DLD1 (cell line): ENCODE data around the gene JAK2.
"Not testable (repeated sequence)": the region's sequence is repeated elsewhere in the genome, so short reads cannot be mapped to it uniquely, and the experiment has no call there.

ENCODE experiments used
- in situ Hi-C: cut with HindIII; loops from 2 replicates; pipeline ENCODE4 v1.10.0; 2017; ENCODE audit warnings: low sequenced_read_pairs

JAK2 gene

GRCh38 chr9:4984621-4985385 is at the start of gene JAK2:
Gene JAK2, plus strand, starts transcription at chr9:4985272. Its CDS starts 36,716 bp downstream, at chr9:5021988.
- in situ Hi-C loops: no loop called here

GRCh38 chr9:4936277-4936676 is 48.8 kb upstream of the JAK2 start:
- in situ Hi-C loops: no loop called here

GRCh38 chr9:4936823-4937222 is 48.2 kb upstream of the JAK2 start:
- in situ Hi-C loops: no loop called here

- in situ Hi-C loops: no loop called here
Measured at GRCh38 chr9:4937446-4937845, 47.6 kb upstream of the JAK2 start.

GRCh38 chr9:4938496-4938895 is 46.6 kb upstream of the JAK2 start:
- in situ Hi-C loops: no loop called here

- in situ Hi-C loops: no loop called here
Measured at GRCh38 chr9:4939118-4939561, 45.9 kb upstream of the JAK2 start.

- in situ Hi-C loops: not testable (repeated sequence)
Measured at GRCh38 chr9:4942042-4942691, 42.9 kb upstream of the JAK2 start.

- in situ Hi-C loops: no loop called here
Measured at GRCh38 chr9:4943346-4943745, 41.7 kb upstream of the JAK2 start.

GRCh38 chr9:4944431-4945211 is 40.5 kb upstream of the JAK2 start:
- in situ Hi-C loops: not testable (repeated sequence)

- in situ Hi-C loops: no loop called here
Measured at GRCh38 chr9:4946937-4947336, 38.1 kb upstream of the JAK2 start.

GRCh38 chr9:4955836-4956235 is 29.2 kb upstream of the JAK2 start:
- in situ Hi-C loops: no loop called here

GRCh38 chr9:4959031-4959430 is 26.0 kb upstream of the JAK2 start:
- in situ Hi-C loops: no loop called here

- in situ Hi-C loops: no loop called here
Measured at GRCh38 chr9:4962085-4962484, 23.0 kb upstream of the JAK2 start.

GRCh38 chr9:4964540-4964939 is 20.5 kb upstream of the JAK2 start:
- in situ Hi-C loops: no loop called here

GRCh38 chr9:4965174-4965821 is 19.8 kb upstream of the JAK2 start:
- in situ Hi-C loops: no loop called here

- in situ Hi-C loops: no loop called here
Measured at GRCh38 chr9:4967523-4967922, 17.5 kb upstream of the JAK2 start.

- in situ Hi-C loops: no loop called here
Measured at GRCh38 chr9:4969130-4969529, 15.9 kb upstream of the JAK2 start.

GRCh38 chr9:4970970-4971641 is 14.0 kb upstream of the JAK2 start:
- in situ Hi-C loops: loop anchor here (5.0 kb wide), 1 partner anchor 84 kb away; no protein-coding TSS in a partner anchor

- in situ Hi-C loops: loop anchor here (5.0 kb wide), 1 partner anchor 86 kb away; no protein-coding TSS in a partner anchor
Measured at GRCh38 chr9:4973246-4973645, 11.8 kb upstream of the JAK2 start.

GRCh38 chr9:4973902-4974301 is 11.2 kb upstream of the JAK2 start:
- in situ Hi-C loops: loop anchor here (5.0 kb wide), 1 partner anchor 87 kb away; no protein-coding TSS in a partner anchor
